ENCODE data around the gene ZNF367.

ZNF367 gene

DNA sequence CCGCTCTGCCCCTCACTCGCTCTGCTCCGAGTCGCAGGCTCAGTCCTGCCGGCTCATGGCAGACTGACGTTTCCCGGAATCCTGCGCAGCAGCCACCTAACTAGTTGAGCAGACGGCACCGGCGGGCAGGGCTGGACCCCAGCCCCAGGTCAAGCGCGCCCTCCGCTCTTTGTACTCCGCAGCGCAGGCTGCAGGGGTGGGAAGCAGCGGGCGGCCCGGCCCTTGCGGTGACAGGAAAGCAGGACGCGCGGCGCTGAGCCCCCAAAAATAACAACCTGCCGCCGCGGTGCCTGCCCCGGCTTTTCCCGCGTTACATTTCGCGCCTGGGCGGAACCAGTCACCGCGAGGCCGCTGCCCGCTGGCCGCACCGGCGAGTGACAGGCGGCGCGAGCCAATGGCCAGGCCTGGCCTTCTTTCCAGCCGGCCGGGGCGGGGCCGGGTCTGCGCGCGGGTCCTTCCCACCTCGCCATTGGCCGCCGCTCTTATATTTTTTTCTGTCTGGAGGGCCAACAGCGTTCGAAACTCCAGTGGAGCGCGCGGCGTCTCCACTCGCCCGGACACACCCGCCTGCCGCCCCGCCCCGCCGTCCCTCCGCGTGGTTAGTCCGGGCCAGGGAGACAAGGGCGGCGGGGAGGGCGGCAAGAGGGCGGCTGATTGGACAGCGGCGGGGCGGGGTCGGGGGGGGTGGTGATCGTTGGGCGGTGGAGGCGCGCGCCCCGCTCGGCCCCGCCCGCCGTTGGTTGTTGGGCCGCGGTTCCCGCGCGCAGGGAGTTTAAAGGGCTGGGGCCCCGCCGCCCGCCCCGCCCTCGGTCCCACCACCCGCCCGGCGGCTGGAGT lies at the start of gene ZNF367:
Gene ZNF367 (minus strand): TSS at position 288 of the 837 bp plus-strand sequence. CDS start 338 bp downstream, outside the sequence.
- no peak for FAIRE-seq

DNA sequence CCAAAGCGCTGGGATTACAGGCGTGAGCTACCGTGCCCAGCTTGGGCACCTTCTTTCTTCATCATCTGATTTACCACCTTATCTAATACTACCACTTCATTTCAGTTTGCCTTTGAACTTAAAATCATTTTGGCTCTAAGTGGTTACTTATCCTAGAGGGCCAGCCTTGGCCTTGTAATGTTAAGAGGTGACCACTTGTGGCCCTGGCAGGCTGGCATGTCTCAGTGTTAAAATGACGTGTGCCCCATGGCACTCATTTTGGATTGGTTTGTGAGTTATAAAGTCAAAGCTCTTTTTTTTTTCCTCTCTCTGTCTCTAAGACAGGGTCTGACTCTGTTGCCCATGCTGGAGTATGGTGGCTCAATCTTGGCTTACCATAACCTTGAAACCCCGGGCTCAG lies 49.6 kb upstream of the ZNF367 start:
- no peak for FAIRE-seq

DNA sequence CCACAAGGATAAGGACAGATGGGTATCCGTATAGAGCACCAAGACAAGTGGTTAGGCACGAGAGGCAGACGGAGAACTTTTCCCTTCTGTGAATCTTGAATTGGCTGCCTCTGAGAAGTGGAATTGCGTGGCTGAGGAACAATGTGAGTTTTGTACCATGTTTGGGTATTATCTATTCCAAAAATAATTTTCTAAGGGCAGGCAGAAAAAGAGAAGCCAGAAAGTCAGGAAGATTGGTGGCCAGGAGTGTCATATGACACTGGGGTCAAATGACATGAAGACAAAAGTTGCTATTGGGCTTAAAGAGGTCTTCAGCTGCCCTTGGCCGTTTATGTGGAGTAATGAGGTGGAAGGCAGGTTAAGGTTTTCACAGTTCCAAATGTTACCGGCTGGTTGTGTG lies 46.3 kb upstream of the ZNF367 start:
- no peak for FAIRE-seq

DNA sequence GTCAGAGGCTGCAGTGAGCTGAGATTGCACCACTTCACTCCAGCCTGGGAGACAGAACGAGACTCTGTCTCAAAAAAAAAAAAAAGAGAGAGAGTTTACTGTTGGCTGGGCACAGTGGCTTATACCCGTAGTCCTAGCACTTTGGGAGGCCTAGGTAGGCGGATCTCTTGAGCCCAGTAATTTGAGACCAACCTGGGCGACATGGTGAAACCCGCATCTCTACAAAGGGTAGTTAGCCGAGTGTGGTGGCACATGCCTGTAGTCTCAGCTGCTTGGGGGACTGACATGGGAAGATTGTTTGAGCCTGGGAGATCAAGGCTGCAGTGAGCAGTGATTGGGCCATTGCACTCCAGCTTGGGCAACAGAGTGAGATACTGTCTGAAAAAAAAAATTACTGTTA lies 44.4 kb upstream of the ZNF367 start:
- no peak for FAIRE-seq

DNA sequence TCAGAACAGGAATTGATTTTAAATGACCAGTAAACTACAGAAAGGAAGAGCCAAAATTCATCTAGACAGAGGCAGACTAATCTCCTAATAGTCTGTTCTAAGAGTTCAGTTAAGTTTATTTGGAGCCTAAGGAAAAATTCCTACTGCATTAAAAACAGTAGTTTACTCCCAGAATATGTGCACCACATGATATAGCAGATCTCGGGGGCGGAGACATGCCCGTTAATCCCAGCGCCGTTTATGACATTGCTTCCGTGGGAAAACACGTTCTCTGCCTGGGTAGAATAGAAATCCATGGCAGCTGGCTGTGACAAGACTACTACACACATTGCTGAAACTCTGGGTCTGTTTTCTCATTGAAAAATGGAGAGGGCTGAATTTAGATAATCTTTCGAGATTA lies 43.2 kb upstream of the ZNF367 start:
- FAIRE-seq, result no peak

DNA sequence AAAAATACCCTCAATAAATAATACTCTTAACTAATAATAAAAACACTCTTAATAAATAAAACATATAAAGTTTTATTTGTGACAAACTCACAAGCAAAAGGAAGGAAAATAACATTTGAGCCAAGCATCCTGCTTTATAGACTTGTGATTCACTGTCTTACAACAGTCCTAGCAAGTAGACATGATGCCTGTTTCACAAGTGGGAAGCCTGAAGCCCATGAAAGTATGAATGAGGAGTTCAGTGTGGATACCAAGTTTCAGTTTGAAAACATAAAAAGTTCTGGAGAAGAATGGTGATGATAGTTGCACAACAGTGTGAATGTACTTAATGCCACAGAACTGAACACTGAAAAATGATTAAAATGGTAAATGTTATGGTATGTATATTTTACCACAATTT lies 42.7 kb upstream of the ZNF367 start:
- no peak for FAIRE-seq

DNA sequence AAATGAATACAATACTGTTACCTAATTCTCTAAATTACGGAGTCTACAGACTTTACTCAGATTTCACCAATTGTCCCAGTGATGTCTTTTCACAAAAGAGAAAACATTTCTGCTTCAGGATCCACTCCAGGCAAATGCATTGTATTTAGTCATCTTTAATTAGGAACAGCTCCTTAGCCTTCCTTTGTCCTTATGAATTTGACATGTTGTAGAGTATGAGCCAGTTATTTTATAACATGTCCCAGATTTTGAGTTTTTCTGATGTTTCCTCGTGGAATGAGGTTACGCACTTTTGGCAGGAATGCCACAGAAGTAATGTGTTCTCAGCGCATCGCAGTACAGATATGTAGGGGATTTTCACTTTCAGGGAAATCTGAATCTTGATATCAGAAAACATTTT lies 42.3 kb upstream of the ZNF367 start:
- no peak for FAIRE-seq

DNA sequence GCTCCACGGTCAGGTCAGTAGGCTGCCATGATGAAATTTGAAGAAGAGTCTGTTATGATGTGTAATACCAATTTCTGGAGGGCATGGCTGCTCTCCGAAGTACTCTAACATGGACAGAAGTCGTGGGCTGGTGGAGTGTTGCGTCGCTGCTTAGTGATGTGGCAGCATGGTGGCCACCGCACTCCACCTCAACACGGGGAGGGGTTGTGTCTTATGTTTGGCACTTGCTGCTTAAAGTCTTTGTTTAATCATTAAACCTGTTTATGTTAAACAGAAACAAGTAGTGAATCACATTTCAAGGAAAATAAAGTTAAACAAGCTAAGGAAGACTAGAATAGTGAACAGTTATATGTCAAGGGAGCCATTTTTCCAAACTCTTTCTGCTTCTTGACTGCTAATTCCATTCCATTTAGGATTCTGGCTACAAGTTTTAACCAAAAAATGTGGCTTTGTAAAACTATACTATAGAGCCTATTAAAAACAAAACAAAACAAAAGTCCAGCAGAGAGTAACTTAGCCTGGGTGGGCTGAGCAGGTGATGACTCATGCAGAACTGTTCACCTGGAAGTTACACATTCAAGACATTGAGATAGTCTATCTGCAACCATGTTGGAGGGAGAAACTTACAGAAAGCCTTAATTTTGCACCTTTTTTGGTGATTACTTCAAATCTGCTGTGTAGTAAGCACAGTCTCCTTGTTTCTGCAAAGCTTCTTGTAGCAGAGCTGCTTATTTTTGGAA lies 41.3 kb upstream of the ZNF367 start:
- no peak for FAIRE-seq

DNA sequence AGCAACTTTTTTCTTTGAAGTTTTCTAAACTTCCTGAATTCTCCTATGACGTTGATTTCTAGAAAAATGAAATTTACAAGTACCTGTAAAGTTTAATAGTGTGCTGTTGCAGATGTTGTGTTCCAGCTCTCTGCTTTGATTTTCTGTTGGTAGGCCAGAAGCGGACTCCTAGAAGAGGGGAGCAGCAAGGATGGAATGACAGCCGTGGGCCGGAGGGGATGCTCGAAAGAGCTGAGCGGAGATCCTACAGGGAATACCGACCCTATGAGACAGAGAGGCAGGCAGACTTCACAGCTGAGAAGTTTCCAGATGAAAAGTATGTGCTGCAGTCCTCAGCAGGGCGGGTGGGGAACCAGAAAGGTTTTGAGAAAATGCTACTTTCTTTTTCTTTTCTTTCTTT lies 40.1 kb upstream of the ZNF367 start:
- FAIRE-seq, result no peak

DNA sequence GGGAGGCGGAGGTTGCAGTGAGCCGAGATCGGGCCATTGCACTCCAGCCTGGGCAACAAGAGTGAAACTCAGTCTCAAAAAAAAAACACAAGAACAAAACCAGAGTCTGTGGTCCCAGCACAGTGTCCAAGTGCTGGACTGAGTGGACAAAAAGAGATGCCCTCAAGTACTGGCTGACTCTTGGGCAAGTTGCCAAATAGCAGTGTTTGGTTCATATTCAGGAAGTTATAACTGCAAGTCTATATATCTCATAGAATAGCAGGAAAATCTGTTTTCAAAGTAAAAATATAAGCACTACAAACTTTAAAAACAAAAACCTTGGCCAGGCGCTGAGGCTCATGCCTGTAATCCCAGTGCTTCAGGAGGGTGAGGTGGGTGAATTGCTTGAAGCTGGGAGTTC lies 39.1 kb upstream of the ZNF367 start:
- FAIRE-seq, result no peak

DNA sequence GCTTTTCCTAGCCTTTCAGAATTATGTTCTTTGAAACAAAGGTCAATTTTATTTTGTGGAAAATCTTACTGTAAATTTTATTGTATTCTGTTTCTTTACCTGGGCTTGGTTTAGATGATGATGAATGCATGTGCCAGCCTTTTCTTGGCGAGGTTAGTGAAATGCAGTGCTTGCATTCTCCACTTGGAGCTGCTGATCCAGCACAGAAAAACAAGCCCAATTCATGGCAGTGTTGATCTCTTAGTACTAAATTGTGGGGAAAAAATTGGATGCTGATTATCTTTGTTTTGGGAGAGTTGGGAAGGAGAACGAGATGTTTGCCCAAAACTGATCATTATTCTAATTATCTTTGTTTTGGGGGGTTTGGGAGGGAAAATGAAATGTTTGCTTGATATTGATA lies 35.5 kb upstream of the ZNF367 start:
- peak; percentile 57 for FAIRE-seq

DNA sequence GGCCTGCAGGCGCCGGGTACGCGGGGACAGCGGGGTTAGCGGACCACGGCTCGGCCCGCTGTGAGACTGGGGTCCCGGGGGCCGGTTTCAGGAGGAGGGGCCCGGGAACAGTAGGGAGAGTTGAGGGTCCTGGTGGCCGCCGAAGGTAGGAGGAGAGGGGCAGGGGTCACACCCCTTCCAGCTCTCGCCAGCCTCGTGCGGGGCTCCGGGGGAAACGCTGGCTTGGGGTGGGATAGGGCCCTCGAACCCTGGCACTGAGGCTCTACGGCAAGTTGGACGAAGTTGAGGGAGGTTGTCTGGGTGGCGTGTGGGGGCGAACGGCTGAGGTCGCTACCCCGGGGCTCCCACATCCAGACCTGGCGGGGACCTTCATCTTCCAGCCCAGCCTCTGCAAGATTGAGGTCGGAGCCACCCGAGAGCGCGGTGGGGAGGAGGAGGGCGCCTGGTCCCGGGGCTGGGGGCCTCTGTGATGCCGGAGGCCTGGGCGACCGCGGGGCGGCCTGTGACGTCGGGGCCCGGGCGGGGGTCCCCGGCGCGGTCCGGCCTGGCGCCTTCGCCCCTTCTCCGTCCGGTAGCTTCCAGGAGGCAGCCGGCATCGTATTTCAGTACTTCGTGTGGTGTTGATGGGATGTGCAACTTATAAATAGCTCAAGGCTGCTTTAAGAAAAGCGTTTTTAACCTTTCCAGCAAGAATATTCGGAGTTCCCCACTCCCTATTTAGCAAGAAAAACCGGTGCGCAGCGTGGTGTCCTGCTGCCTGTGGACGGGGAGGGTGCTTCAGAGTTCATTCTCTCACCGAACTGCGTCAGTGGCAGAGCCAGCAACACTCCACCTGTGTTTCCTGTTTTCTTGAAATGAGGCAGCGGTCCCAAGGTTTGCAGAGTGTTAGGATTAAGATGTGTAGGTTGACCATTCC lies 32.7 kb upstream of the ZNF367 start:
- FAIRE-seq, result no peak

DNA sequence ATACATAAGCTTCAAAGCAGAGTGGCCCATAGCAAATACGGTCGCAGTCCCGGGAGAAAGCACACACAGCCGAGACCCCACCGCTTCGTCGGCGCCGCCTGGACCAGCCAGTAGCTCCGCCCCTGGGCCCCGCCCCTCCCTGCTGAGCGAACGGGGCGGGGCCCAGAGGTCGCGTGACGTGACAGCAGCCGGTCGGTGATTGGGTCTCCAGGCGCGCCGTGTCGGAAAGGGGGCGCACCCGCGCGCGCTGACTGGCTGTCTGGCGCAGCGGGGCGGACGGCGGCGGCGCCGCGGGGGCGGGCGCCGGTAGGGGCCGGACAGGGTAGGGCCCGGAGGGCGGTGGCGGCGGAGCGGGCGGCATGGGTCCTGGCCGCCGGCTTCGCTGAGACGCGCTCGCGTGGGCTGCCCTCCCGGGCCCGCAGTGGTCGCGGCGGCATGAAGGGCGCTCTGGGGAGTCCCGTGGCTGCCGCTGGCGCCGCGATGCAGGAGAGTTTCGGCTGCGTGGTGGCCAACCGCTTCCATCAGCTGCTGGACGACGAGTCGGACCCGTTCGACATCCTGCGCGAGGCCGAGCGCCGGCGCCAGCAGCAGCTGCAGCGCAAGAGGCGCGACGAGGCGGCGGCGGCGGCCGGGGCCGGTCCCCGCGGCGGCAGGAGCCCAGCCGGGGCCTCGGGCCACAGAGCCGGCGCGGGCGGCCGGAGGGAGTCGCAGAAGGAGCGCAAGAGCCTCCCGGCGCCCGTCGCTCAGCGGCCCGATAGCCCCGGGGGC lies 31.9 kb upstream of the ZNF367 start, which contains the start of gene HABP4:
Gene HABP4 (plus strand): TSS at position 325 of the 768 bp plus-strand sequence. CDS start 111 bp downstream, at position 436.
- FAIRE-seq, result no peak

DNA sequence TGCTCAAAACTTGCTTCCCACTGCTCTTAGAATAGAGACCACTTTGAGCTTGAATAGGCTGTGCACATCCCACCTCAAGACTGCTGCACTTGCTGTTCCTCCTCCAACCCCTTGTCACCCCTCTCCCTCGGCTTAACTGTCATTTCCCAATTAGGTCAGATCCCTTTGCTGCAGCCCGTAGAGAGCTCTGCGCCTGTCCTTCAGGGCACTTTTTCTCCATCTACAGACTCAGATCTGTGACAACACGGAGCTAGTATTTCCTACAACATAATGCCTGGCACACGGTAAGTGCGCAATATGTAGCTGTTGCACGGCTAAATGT lies 31.3 kb upstream of the ZNF367 start:
- FAIRE-seq, result no peak

DNA sequence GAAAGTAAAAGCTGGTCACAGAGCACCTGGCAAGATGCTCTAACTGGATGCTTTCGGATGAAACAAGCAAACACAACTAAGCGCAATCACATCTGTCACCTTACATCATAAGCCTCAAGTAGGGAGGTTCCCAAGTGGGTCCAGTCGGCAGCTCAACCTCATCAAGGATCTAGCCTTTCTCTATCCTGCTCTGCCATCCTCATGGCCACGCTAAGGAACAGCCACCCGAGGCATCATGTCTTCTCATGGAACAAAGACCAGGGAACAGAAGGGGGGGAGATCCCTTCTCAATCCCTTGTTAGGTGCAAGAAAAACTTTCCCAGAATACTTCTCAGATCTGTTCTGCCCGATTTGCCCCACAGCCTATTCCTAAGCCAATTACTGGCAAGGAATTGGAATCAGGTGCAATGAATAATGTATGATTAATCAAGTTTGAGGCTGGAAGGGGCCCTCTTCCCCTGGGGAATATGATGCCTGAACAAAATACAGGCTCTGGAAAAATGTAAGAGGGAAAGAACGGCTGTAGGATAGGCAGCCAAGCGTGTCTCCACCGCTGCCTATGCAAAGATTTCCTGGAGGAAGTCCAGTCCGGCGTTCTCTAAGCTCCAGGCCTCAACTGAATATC lies 30.5 kb upstream of the ZNF367 start:
- no peak for FAIRE-seq

DNA sequence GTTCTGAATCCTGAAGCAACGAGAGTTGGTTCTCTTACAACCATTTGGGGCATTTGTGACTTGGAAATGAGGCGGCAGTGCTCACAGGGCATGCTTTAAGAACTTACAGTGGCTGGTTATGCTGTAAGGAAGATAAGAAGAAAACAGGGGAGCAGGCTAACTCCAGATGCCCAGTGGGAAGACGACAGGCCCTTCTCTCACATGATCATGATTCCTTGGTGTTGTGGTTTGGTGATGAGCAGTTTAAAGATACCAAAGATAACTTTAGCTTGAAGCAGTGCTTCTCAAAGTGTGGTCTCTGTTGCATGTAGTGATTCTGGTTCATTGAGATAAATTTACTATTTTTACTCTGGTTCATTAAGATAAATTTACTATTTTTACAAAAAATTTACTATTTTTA lies 29.2 kb upstream of the ZNF367 start:
- FAIRE-seq, result no peak

DNA sequence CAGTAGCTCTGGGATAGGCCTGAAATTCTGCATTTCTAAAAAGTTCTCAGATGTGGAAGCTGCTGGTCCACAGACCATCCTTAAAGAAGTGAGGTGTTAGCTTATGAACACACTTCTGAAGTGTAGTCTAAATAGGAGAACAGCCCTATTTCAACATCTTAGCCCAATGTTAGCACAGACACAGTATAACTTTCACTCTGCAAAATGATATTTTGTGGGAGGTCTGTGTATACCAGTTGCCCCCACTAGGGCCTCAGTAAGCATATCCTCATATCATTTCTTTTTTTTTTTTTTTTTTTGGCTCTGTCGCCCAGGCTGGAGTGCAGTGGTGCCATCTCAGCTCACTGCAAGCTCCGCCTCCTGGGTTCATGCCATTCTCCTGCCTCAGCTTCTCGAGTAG lies 24.3 kb upstream of the ZNF367 start:
- no peak for FAIRE-seq

DNA sequence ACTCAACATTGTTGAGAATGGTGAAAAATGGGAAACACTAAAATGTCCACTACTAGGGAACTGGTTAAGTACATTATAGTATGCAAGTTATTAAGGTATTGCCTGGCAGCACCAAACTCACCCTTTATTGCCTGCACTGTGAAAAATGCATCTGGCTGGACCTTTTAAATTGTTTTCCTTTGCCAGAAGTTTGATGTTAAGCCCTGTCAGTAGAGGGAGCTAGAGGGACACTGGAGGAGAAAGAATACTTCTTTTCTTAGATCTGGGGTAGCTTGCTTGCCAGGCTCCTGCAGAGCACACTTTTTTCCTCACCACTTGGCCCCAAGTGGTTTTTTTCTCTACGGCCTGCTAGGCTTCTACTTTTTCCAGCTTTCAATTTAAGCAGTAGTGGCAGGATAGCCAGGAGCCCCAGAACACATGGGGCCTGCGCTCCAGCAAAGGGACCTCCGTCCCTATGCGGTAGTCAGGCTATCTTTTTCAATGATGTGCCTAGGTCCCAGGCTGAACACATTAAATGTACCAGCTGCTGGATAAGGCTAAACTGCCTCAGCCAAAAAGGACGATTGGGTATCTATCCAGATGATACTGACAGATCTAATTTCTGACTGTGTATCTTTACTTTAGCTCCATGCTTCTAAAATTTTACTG lies 23.8 kb upstream of the ZNF367 start:
- no peak for FAIRE-seq

DNA sequence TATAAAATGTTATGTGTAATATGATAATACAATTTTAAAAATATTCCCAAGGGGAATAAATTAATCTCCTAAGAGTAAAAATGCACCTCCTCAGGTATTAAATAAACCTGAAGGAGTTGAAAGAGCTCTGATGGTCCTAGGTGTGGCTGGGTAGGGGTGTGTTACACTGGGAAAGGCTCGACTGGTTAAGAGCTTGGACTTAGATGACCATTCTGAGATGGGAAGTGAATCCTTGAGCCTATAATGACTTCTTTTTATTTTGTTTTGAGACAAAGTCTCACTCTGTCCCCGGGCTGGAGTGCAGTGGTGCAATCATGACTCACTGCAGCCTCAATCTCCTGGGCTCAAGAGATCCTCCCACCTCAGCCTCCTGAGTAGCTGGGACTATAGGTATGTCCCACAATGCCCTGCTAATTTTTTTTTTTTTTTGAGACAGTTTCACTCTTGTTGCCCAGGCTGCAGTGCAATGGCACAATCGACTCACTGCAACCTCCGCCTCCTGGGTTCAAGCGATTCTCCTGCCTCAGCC lies 22.6 kb upstream of the ZNF367 start:
- FAIRE-seq, result no peak

DNA sequence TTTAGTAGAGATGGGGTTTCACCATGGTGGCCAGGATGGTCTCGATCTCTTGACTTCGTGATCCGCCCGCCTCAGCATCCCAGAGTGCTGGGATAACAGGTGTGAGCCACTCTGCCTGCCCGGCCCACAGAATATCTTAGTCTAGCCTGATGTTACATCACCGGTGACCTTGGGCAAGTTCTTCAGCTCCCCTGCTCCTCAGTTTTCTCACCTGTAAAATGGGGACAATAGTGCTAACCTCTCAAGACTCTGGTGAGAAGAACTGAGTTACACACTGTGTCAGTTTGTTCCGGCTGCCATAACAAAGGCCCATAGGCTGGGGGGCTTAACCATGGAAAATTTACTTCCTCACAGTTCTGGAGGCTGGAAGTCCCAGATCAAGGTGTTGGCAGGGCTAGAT lies 19.3 kb upstream of the ZNF367 start:
- no peak for FAIRE-seq

DNA sequence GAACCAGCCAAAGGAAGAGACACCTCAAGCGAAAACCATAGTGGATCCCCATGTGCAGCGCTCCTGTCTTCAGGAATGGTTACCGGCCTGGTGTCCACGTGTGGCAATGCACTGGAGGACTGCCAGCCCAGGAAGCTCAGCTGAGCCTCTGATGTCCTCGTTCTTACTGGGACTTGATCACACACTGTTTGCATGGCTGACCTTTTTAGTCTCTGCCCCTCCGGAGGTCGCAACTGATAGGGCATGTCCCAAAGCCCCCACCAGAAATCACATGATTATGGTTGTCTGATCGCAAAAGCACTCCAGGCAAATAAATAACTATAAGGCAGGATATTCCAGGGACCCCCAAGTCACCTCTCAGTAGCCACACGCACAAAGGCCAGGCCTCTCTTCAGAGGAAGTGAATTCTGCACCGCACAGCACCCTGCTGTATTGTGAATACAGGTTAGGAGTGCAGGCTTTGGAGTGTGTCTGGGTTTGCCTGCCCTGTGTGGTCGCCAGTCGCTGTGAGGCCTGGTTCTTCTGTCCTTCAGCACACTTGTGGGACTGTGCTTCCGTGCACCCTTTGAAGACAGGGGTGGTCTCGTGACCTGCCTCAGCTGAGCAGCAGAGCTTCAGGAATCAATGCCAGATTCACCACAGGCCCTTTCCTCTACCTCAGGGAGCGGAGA lies 18.4 kb upstream of the ZNF367 start:
- no peak for FAIRE-seq
